Psoas muscle (tissue), 8 donors: ENCODE data around the gene MRPL24. TPM values are rescaled to one million over a fixed set of nuclear protein-coding genes. Genes with fewer than 3 reads are reported as not detected.

Experiments
- ATAC-seq, 4 donors: fragments of 200-7000 bp; cut with Tn5 transposase; one replicate each; pipeline ENCODE4 v1.9.1; 2020; ENCODE audit warnings: moderate library complexity in 3 of 4, mild to moderate bottlenecking in 2 of 4
- DNase-seq, 2 donors: peaks; one replicate each; pipeline ENCODE4 v3.0.0-alpha.2; 2020
- H3K27ac ChIP-seq: fragments of 200-600 bp; one replicate; pipeline ENCODE4 v1.8.0; 2022
- H3K27me3 ChIP-seq, 3 donors: fragments of 200-600 bp in 1 of 3; one replicate each; pipeline versions ENCODE4 v1.6.1 to v1.8.0; 2013 to 2022; ENCODE audit warnings: low read length in 2 of 3, mild to moderate bottlenecking in 2 of 3, moderate library complexity in 1 of 3; ENCODE audit not compliant: insufficient read depth in 3 of 3
- H3K36me3 ChIP-seq, 2 donors: fragments of 200-600 bp in 1 of 2; one replicate each; pipeline versions ENCODE4 v1.6.1 to v1.8.0; 2013 to 2022; ENCODE audit warnings: low read depth in 1 of 2, mild to moderate bottlenecking in 1 of 2, moderate library complexity in 1 of 2; ENCODE audit not compliant: insufficient read depth in 1 of 2
- H3K4me1 ChIP-seq: fragments of 200-600 bp; one replicate; pipeline ENCODE4 v1.8.0; 2022
- H3K4me3 ChIP-seq: fragments of 200-600 bp; one replicate; pipeline ENCODE4 v1.8.0; 2022; ENCODE audit warnings: mild to moderate bottlenecking
- H3K9me3 ChIP-seq: fragments of 200-600 bp; one replicate; pipeline ENCODE4 v1.8.0; 2022
- WGBS, 3 donors: extraction: QIAGEN DNeasy Blood & Tissue Kit; methylation state at CpG; one replicate each; pipeline versions ENCODE4 v1.1.6 to v1.1.7; 2013; 5-methylcytosine and 5-hydroxymethylcytosine counted together
- intact Hi-C, 2 donors: fragments of 100-400 bp; cut with DNase I; formaldehyde crosslinking; loops; one replicate each; pipeline versions ENCODE4 v1.11.0 to v1.14.2; 2022
- polyA plus RNA-seq, 3 donors: library from polyadenylated mRNA; stranded (reverse); fragments of 200-250 nt; gene quantifications; one replicate each; pipeline ENCODE4 v1.2.3, GENCODE V29; 2013
- total RNA-seq, 4 donors: library from RNA; stranded (reverse); fragmentation: NEBNext Ultra II Directional in 2 of 4; extraction: Animal tissue kit (Norgen Biotek cat#: 25700) in 2 of 4; gene quantifications; one replicate each; pipeline versions ENCODE4 v1.2.1 to v1.2.4, GENCODE V29; 2021 to 2023
- TF ChIP-seq, protein P1 (sequence below): fragments of 200-600 bp; IDR thresholded peaks from one replicate; pipeline ENCODE4 v1.8.0; 2022; ENCODE audit warnings: antibody characterized with exemption
- donor health status: healthy with polysubstance abuse.
- donor health status: DM: no; HTN: no; CAD: no; lungs with moderate emphysema.
- donor health status: Bipolar disorder and iron deficiency.
- donor health status: healthy.
- donor health status: DM: yes; HTN: yes; CAD: no.
- donor health status: DM: no; HTN: no; CAD: no.
- donor health status: DM: no; HTN: no; CAD: no.
- donor health status: DM: yes; HTN: yes; CAD: no.

MRPL24 gene
- total and polyA plus RNA-seq, 7 donors, result 86.1 to 174 (median 137) TPM

DNA sequence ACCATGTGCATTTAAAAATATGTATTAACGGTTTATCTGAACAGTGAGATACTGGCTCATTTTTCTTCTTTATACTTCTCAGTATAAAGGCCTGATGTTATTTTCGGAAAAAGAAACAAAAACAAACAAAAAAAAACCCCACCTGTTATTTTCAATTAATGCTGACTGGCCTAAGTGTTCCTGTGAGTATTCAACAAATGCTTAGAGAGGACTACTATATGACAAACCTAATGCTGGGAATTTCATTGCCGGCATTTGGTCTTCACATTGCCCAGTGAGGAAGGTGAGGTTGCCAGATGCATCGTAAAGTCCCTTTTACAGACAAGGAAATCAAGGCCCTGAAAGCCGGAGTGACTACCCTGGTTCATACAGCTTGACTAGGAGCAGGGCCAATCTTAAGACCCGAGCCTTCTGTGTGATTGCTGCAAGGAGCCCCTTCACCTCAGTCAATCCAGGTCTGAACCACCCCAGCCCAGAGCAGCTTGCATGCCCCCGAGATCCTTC lies 599 bp downstream of the MRPL24 start:
- Histone ChIP-seq H3K27me3 (no peaks in the 10 kb centered on the region), H3K27ac (peak overlapping the region; percentile 84), H3K4me3 (peak overlapping the region; percentile 83), H3K4me1 (peaks cover 16% of the 10 kb centered on the region), H3K36me3 (peaks cover 12 to 68% of the 10 kb centered on the region in 2 donors), H3K9me3 (no peaks in the 10 kb centered on the region)
- ATAC-seq, result peak in 3 of 4 donors; percentile 0 to 16 (median 16)
- intact Hi-C loops, result no loop called here
- WGBS, 3 donors, result 7 to 11% (median 8%) methylated on average over 7 of the region's 7 CpGs
- TF ChIP-seq, protein P1, sequence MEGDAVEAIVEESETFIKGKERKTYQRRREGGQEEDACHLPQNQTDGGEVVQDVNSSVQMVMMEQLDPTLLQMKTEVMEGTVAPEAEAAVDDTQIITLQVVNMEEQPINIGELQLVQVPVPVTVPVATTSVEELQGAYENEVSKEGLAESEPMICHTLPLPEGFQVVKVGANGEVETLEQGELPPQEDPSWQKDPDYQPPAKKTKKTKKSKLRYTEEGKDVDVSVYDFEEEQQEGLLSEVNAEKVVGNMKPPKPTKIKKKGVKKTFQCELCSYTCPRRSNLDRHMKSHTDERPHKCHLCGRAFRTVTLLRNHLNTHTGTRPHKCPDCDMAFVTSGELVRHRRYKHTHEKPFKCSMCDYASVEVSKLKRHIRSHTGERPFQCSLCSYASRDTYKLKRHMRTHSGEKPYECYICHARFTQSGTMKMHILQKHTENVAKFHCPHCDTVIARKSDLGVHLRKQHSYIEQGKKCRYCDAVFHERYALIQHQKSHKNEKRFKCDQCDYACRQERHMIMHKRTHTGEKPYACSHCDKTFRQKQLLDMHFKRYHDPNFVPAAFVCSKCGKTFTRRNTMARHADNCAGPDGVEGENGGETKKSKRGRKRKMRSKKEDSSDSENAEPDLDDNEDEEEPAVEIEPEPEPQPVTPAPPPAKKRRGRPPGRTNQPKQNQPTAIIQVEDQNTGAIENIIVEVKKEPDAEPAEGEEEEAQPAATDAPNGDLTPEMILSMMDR, result no peak
- no peak for DNase-seq

- 68 to 78% (median 75%) methylated on average over 2 of the region's 2 CpGs for WGBS, 3 donors
- Histone ChIP-seq H3K9me3 (no peaks in the 10 kb centered on the region), H3K27ac (no peak overlapping the region), H3K36me3 (peaks cover 11 to 66% of the 10 kb centered on the region in 2 donors), H3K4me1 (peaks cover 10% of the 10 kb centered on the region), H3K4me3 (no peak overlapping the region), H3K27me3 (no peaks in the 10 kb centered on the region)
- TF ChIP-seq, protein P1, result no peak
- ATAC-seq (no peak), DNase-seq (no peak)
- intact Hi-C loops, result no loop called here
These were observed 2.0 kb downstream of the MRPL24 start for GRCh38 chr1:156738916-156739315.

- 86 to 91% (median 90%) methylated on average over 10 of the region's 10 CpGs for WGBS, 3 donors
- DNase-seq (no peak), ATAC-seq (no peak)
- Histone ChIP-seq H3K27me3 (no peaks in the 10 kb centered on the region), H3K27ac (no peak overlapping the region), H3K36me3 (peaks cover 8 to 66% of the 10 kb centered on the region in 2 donors), H3K4me3 (no peak overlapping the region), H3K9me3 (no peaks in the 10 kb centered on the region), H3K4me1 (peaks cover 10% of the 10 kb centered on the region)
- TF ChIP-seq, protein P1, result no peak
- intact Hi-C loops, result no loop called here
These were observed 2.5 kb downstream of the MRPL24 start for GRCh38 chr1:156738407-156738806.

- ATAC-seq, result no peak
- intact Hi-C loops, result no loop called here
- Histone ChIP-seq H3K9me3 (no peaks in the 10 kb centered on the region), H3K27me3 (no peaks in the 10 kb centered on the region), H3K4me1 (peaks cover 9% of the 10 kb centered on the region), H3K36me3 (peaks cover 15 to 76% of the 10 kb centered on the region in 2 donors), H3K4me3 (no peak overlapping the region), H3K27ac (no peak overlapping the region)
- TF ChIP-seq, protein P1, result no peak
- DNase-seq, result no peak
- WGBS, 3 donors, result 92 to 93% (median 92%) methylated on average over 20 of the region's 20 CpGs
These were observed 6.8 kb downstream of the MRPL24 start for GRCh38 chr1:156733989-156734584.
